ENCODE results near the gene RABGAP1L. TPM values are rescaled to one million over a fixed set of nuclear protein-coding genes. Genes with fewer than 3 reads are reported as not detected.
A peak's percentile ranks its signal among the peaks of the same experiment; 100 is the strongest.

RABGAP1L gene
- total and polyA plus RNA-seq, 2 of the 4 experiments (the other 2 are of a cell fraction) = 7.9 to 26.7 TPM

DNA sequence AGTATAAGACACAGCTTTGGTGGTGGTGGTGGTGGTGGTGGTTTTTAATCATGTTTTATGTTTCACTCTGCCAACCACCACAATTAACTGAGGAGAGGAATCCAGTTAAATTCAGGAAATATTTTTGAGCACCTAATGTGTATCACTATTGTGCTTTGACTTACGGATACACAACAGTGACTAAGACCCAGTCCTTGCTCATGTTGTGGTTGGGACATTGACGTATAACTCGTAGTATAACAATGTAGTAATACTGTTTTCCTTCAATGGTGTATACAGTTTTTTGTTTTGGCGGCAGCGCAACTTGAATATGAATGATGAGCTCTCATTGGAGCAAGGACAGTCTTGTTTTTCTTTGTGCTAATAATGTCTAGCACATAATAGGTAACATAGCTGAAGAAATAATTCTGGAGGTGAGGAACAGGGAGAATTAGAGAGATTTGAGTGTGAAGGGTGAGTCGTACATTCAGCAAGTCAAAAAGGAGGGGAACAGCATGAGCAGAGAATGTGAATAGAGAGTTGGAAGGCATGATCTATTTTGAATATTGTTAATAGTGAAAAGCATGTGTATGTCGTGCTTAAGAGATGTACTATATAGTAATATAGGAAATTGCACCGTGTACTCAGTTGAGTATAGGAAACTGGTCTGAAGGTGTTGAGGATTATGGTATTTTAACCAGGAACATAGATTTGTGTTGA, 845.9 kb downstream of the RABGAP1L start:
- Histone ChIP-seq H3K4me3 (ENCODE audit: insufficient read depth, low read depth, low read length) (no peak overlapping the region), H3K9me1 (ENCODE audit: insufficient read depth, low read length) (no peaks in the 10 kb centered on the region), H2AFZ (replicated peaks; ENCODE audit: low read length, poor library complexity) (no peak overlapping the region), H2BK5ac (ENCODE audit: low read depth, low read length, poor library complexity, severe bottlenecking) (no peak overlapping the region), H3K4me2 (ENCODE audit: low read depth, low read length) (no peak overlapping the region), H4K8ac (ENCODE audit: low read depth in 2 of 2, low read length in 2 of 2) (peak overlapping the region; percentile 37 to 45; a peak in 1 of 4 replicates), H4K91ac (ENCODE audit: insufficient read depth, low read depth, low read length) (no peak overlapping the region), H2BK20ac (ENCODE audit: low read depth, low read length) (no peak overlapping the region), H2BK15ac (ENCODE audit: low read depth, low read length) (no peak overlapping the region), H4K5ac (ENCODE audit: low read depth, low read length) (no peak overlapping the region), H3K18ac (ENCODE audit: low read depth, low read length) (no peak overlapping the region), H3K14ac (replicated peaks; ENCODE audit: low read depth, low read length) (no peak overlapping the region), H2AK5ac (ENCODE audit: low read depth, low read length) (no peak overlapping the region), H3K4me1 (ENCODE audit: control insufficient read depth, insufficient read depth, low read length) (no peaks in the 10 kb centered on the region; the same call in 1 of the 2 replicates), H4K20me1 (ENCODE audit: insufficient read depth, low read length) (0 out of 2 replicates have a peak, but pooled peaks cover 6% of the 10 kb centered on the region), H3K79me1 (ENCODE audit: low read depth in 1 of 2, low read length in 2 of 2) (peaks cover 15 to 27% of the 10 kb centered on the region in 2 experiments), H3K36me3 (ENCODE audit: control insufficient read depth, insufficient read depth, low read length) (peaks cover 12% of the 10 kb centered on the region), H3K27ac (ENCODE audit: insufficient read depth, low read length) (no peak overlapping the region), H3K56ac (ENCODE audit: extremely low read depth, insufficient read depth, low read length) (no peak overlapping the region), H2AK9ac (replicated peaks; ENCODE audit: low read depth, low read length, poor library complexity) (no peak overlapping the region), H2BK120ac (ENCODE audit: low read depth, low read length) (no peak overlapping the region), H3K9me3 (ENCODE audit: control insufficient read depth, insufficient read depth, low read length) (no peaks in the 10 kb centered on the region), H3K9ac (ENCODE audit: low read depth, low read length) (no peak overlapping the region), H3K27me3 (ENCODE audit: control insufficient read depth, insufficient read depth, low read length) (no peaks in the 10 kb centered on the region), H3K23ac (ENCODE audit: low read depth, low read length) (no peak overlapping the region), H3K4ac (ENCODE audit: low read depth, low read length) (no peak overlapping the region)
- CTCF ChIA-PET = no interaction called here
- in situ Hi-C loops (cut with MboI; ENCODE audit: low sequenced_read_pairs) = no loop called here
- intact Hi-C loops (cut with micrococcal nuclease) = no loop called here
- DNase-seq = peak; percentile 39
- no TSS peak for BruUV-seq (replicated peaks)
- dilution Hi-C loops (cut with HindIII; ENCODE audit: low sequenced_read_pairs, unreplicated experiment) = no loop called here
- TF ChIP-seq NFE2L2 (IDR thresholded peaks at IDR 0.05; ENCODE audit: low read depth, low read length) = no peak
- TF ChIP-seq SMC3 (IDR thresholded peaks at IDR 0.05; ENCODE audit: low read depth, low read length) = no peak
- TF ChIP-seq MXI1 (IDR thresholded peaks at IDR 0.05; ENCODE audit: borderline replicate concordance, low read depth, low read length) = no peak
- TF ChIP-seq, protein P1, sequence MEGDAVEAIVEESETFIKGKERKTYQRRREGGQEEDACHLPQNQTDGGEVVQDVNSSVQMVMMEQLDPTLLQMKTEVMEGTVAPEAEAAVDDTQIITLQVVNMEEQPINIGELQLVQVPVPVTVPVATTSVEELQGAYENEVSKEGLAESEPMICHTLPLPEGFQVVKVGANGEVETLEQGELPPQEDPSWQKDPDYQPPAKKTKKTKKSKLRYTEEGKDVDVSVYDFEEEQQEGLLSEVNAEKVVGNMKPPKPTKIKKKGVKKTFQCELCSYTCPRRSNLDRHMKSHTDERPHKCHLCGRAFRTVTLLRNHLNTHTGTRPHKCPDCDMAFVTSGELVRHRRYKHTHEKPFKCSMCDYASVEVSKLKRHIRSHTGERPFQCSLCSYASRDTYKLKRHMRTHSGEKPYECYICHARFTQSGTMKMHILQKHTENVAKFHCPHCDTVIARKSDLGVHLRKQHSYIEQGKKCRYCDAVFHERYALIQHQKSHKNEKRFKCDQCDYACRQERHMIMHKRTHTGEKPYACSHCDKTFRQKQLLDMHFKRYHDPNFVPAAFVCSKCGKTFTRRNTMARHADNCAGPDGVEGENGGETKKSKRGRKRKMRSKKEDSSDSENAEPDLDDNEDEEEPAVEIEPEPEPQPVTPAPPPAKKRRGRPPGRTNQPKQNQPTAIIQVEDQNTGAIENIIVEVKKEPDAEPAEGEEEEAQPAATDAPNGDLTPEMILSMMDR (conservative IDR thresholded peaks at IDR 0.05; ENCODE audit: low read depth, low read length) = no peak
- TF ChIP-seq RCOR1 (IDR thresholded peaks at IDR 0.05; ENCODE audit: insufficient replicate concordance, low read length) = no peak
- TF ChIP-seq RAD21 (IDR thresholded peaks at IDR 0.05; ENCODE audit: low read length) = no peak
- TF ChIP-seq RFX5 (IDR thresholded peaks at IDR 0.05; ENCODE audit: low read depth, low read length) = no peak
- TF ChIP-seq, protein P2, sequence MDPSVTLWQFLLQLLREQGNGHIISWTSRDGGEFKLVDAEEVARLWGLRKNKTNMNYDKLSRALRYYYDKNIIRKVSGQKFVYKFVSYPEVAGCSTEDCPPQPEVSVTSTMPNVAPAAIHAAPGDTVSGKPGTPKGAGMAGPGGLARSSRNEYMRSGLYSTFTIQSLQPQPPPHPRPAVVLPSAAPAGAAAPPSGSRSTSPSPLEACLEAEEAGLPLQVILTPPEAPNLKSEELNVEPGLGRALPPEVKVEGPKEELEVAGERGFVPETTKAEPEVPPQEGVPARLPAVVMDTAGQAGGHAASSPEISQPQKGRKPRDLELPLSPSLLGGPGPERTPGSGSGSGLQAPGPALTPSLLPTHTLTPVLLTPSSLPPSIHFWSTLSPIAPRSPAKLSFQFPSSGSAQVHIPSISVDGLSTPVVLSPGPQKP (IDR thresholded peaks at IDR 0.05; ENCODE audit: borderline replicate concordance, low read depth, low read length) = no peak
- no peak for TF ChIP-seq CHD1 (IDR thresholded peaks at IDR 0.05; ENCODE audit: low read depth, low read length)
- TF ChIP-seq FOS (IDR thresholded peaks at IDR 0.05; ENCODE audit: low read depth, low read length) = no peak
- no peak for TF ChIP-seq BHLHE40 (IDR thresholded peaks at IDR 0.05; ENCODE audit: low read depth, low read length)
- POLR2A ChIA-PET (ENCODE audit: unreplicated experiment) = no interaction called here
- 89 to 100% methylated on average over 1 to 4 of the region's 8 CpGs for WGBS, 2 experiments (ENCODE audit: extremely low coverage in 2 of 2, insufficient read length in 1 of 2)
- no peak for ATAC-seq (ENCODE audit: low read depth)
